Measurements from ENCODE around the gene DTYMK.

DTYMK gene

GRCh38 chr2:241703032-241703604, 16.5 kb upstream of the DTYMK start:
- no peak for DNase-seq

- peak; percentile 86 for DNase-seq
These were observed 15.8 kb upstream of the DTYMK start for GRCh38 chr2:241702155-241703031.

- DNase-seq, result peak; percentile 93
These were observed 15.0 kb upstream of the DTYMK start, which contains the start of gene ING5 for GRCh38 chr2:241701399-241702154. Gene ING5 (plus strand): TSS chr2:241702039. CDS start chr2:241702066, 27 bp downstream.

- no peak for DNase-seq
These were observed 14.5 kb upstream of the DTYMK start for GRCh38 chr2:241701149-241701398.

- no peak for DNase-seq
These were observed 9.0 kb upstream of the DTYMK start for GRCh38 chr2:241695651-241696050.

GRCh38 chr2:241692448-241692847, 5.8 kb upstream of the DTYMK start:
- no peak for DNase-seq

- DNase-seq, result no peak
These were observed 3.6 kb upstream of the DTYMK start for GRCh38 chr2:241690202-241690717.

- DNase-seq, result peak; percentile 75
These were observed 2.7 kb upstream of the DTYMK start for GRCh38 chr2:241689306-241689705.

GRCh38 chr2:241686324-241686649, 328 bp downstream of the DTYMK start:
- DNase-seq, result no peak

GRCh38 chr2:241680827-241681599, 5.6 kb downstream of the DTYMK start:
- no peak for DNase-seq

GRCh38 chr2:241680044-241680443, 6.6 kb downstream of the DTYMK start:
- DNase-seq, result no peak

- DNase-seq, result no peak
These were observed 7.7 kb downstream of the DTYMK start for GRCh38 chr2:241678784-241679540.

GRCh38 chr2:241678307-241678706, 8.3 kb downstream of the DTYMK start:
- no peak for DNase-seq

GRCh38 chr2:241677392-241677791, 9.2 kb downstream of the DTYMK start:
- DNase-seq, result no peak

- DNase-seq, result no peak
These were observed 9.9 kb downstream of the DTYMK start for GRCh38 chr2:241676665-241677064.

- DNase-seq, result no peak
These were observed 10.7 kb downstream of the DTYMK start for GRCh38 chr2:241675885-241676284.

- no peak for DNase-seq
These were observed 12.6 kb downstream of the DTYMK start for GRCh38 chr2:241673797-241674725.

GRCh38 chr2:241673189-241673663, 13.4 kb downstream of the DTYMK start:
- no peak for DNase-seq

- DNase-seq, result no peak
These were observed 14.1 kb downstream of the DTYMK start for GRCh38 chr2:241672243-241673188.
